ENCODE data around the gene ZSCAN30.

GRCh38 chr18:35328868-35329267 lies 38.8 kb upstream of the ZSCAN30 start:
- TF ChIP-seq POLR2A (IDR thresholded peaks at IDR 0.05; ENCODE audit: low read depth, low read length) (no peak), TAF1 (IDR thresholded peaks at IDR 0.05; ENCODE audit: low read depth, low read length) (no peak)
